SJSA1 (cell line): ENCODE measurements around the gene FCHO1. TPM values are rescaled to one million over a fixed set of nuclear protein-coding genes. Genes with fewer than 3 reads are reported as not detected.

Experiments used
- DNase-seq, 2 experiments: peaks; one replicate each; pipeline ENCODE4 v3.0.0-alpha.2; 2015 to 2020; ENCODE audit warnings: low spot score in 2 of 2, low read depth in 1 of 2
- H3K27ac ChIP-seq: fragments of 250-450 bp; sonication (Bioruptor Pico); 2 replicates; pipeline ENCODE4 v1.5.1; 2020; ENCODE audit warnings: mild to moderate bottlenecking, moderate library complexity
- H3K27me3 ChIP-seq: fragments of 250-450 bp; sonication (Bioruptor Pico); replicated peaks from 2 replicates; pipeline ENCODE4 v1.5.1; 2020; ENCODE audit warnings: mild to moderate bottlenecking, moderate library complexity
- H3K36me3 ChIP-seq: fragments of 250-450 bp; sonication (Bioruptor Pico); 2 replicates; pipeline ENCODE4 v1.5.1; 2020; ENCODE audit warnings: mild to moderate bottlenecking
- H3K4me1 ChIP-seq: fragments of 250-450 bp; sonication (Bioruptor Pico); replicated peaks from 2 replicates; pipeline ENCODE4 v1.6.1; 2021; ENCODE audit warnings: mild to moderate bottlenecking
- H3K4me3 ChIP-seq: fragments of 250-450 bp; sonication (Bioruptor Pico); 2 replicates; pipeline ENCODE4 v1.5.1; 2020; ENCODE audit warnings: mild to moderate bottlenecking
- H3K9me3 ChIP-seq: fragments of 250-450 bp; sonication (Bioruptor Pico); replicated peaks from 2 replicates; pipeline ENCODE4 v1.5.1; 2020; ENCODE audit warnings: mild to moderate bottlenecking
- total RNA-seq: library from RNA; depleted of rRNA; stranded (reverse); fragments of >200 nt; shearing (Covaris generic); gene quantifications from 2 replicates; pipeline ENCODE4 v1.2.3, GENCODE V29; 2014

The FCHO1 gene
- total RNA-seq, 1 experiment from 2014 or later, result 0.63 TPM

GRCh38 chr19:17722655-17723240 lies 28.5 kb upstream of the FCHO1 start:
- Histone ChIP-seq H3K4me1 (peaks cover 29% of the 10 kb centered on the region), H3K4me3 (no peak overlapping the region), H3K27me3 (no peaks in the 10 kb centered on the region), H3K9me3 (no peaks in the 10 kb centered on the region), H3K27ac (no peak overlapping the region), H3K36me3 (peaks cover 66% of the 10 kb centered on the region)
- DNase-seq, result no peak

- Histone ChIP-seq H3K27me3 (no peaks in the 10 kb centered on the region), H3K36me3 (peaks cover 82% of the 10 kb centered on the region), H3K27ac (no peak overlapping the region), H3K4me1 (peaks cover 23% of the 10 kb centered on the region), H3K9me3 (no peaks in the 10 kb centered on the region), H3K4me3 (no peak overlapping the region)
- no peak for DNase-seq
Measured at GRCh38 chr19:17724655-17725054, 26.6 kb upstream of the FCHO1 start.

GRCh38 chr19:17725422-17726078 lies 25.7 kb upstream of the FCHO1 start:
- H3K27ac ChIP-seq, result no peak overlapping the region
- peaks cover 91% of the 10 kb centered on the region for H3K36me3 ChIP-seq
- no peaks in the 10 kb centered on the region for H3K9me3 ChIP-seq
- no peaks in the 10 kb centered on the region for H3K27me3 ChIP-seq
- H3K4me1 ChIP-seq, result peaks cover 17% of the 10 kb centered on the region
- DNase-seq, result no peak
- H3K4me3 ChIP-seq, result no peak overlapping the region

- peaks cover 10% of the 10 kb centered on the region for H3K4me1 ChIP-seq
- DNase-seq, result no peak
- no peak overlapping the region for H3K27ac ChIP-seq
- peaks cover 92% of the 10 kb centered on the region for H3K36me3 ChIP-seq
- no peaks in the 10 kb centered on the region; the same call in 1 of the 2 replicates for H3K9me3 ChIP-seq
- no peaks in the 10 kb centered on the region for H3K27me3 ChIP-seq
- H3K4me3 ChIP-seq, result no peak overlapping the region
Measured at GRCh38 chr19:17726136-17726741, 25.0 kb upstream of the FCHO1 start.

- H3K27ac ChIP-seq, result no peak overlapping the region
- H3K4me3 ChIP-seq, result no peak overlapping the region
- no peaks in the 10 kb centered on the region; the same call in 1 of the 2 replicates for H3K9me3 ChIP-seq
- H3K4me1 ChIP-seq, result peaks cover under 1% of the 10 kb centered on the region; the same call in 1 of the 2 replicates
- peaks cover 92% of the 10 kb centered on the region for H3K36me3 ChIP-seq
- H3K27me3 ChIP-seq, result no peaks in the 10 kb centered on the region
- no peak for DNase-seq
Measured at GRCh38 chr19:17726964-17727773, 24.1 kb upstream of the FCHO1 start.

- H3K27me3 ChIP-seq, result no peaks in the 10 kb centered on the region
- no peak for DNase-seq
- H3K9me3 ChIP-seq, result no peaks in the 10 kb centered on the region; the same call in 1 of the 2 replicates
- H3K27ac ChIP-seq, result no peak overlapping the region
- H3K36me3 ChIP-seq, result peaks cover 94% of the 10 kb centered on the region
- H3K4me1 ChIP-seq, result no peaks in the 10 kb centered on the region
- H3K4me3 ChIP-seq, result no peak overlapping the region
Measured at GRCh38 chr19:17727843-17728242, 23.4 kb upstream of the FCHO1 start.

- Histone ChIP-seq H3K4me3 (no peak overlapping the region), H3K27ac (no peak overlapping the region), H3K9me3 (no peaks in the 10 kb centered on the region; the same call in 1 of the 2 replicates), H3K4me1 (peaks cover 13% of the 10 kb centered on the region), H3K27me3 (no peaks in the 10 kb centered on the region), H3K36me3 (peaks cover 90% of the 10 kb centered on the region)
- no peak for DNase-seq
Measured at GRCh38 chr19:17733127-17733526, 18.1 kb upstream of the FCHO1 start.

GRCh38 chr19:17734146-17734545 lies 17.1 kb upstream of the FCHO1 start:
- Histone ChIP-seq H3K27me3 (no peaks in the 10 kb centered on the region), H3K27ac (no peak overlapping the region), H3K4me1 (peaks cover 14% of the 10 kb centered on the region), H3K36me3 (peaks cover 87% of the 10 kb centered on the region), H3K9me3 (no peaks in the 10 kb centered on the region; the same call in 1 of the 2 replicates), H3K4me3 (no peak overlapping the region)
- DNase-seq, result no peak

GRCh38 chr19:17735410-17735809 lies 15.9 kb upstream of the FCHO1 start:
- no peak for DNase-seq

GRCh38 chr19:17737690-17738153 lies 13.6 kb upstream of the FCHO1 start:
- Histone ChIP-seq H3K36me3 (peaks cover 53% of the 10 kb centered on the region), H3K4me3 (no peak overlapping the region), H3K4me1 (peaks cover 14% of the 10 kb centered on the region), H3K27ac (peak overlapping the region; percentile 65), H3K9me3 (no peaks in the 10 kb centered on the region), H3K27me3 (no peaks in the 10 kb centered on the region)
- DNase-seq, result peak in 1 of 2 experiments; percentile 64

More at GRCh38 chr19:17735410-17735809, 15.9 kb upstream of the FCHO1 start:
- Histone ChIP-seq H3K36me3 (peaks cover 75% of the 10 kb centered on the region), H3K27ac (no peak overlapping the region), H3K9me3 (no peaks in the 10 kb centered on the region; the same call in 1 of the 2 replicates), H3K4me3 (no peak overlapping the region), H3K27me3 (no peaks in the 10 kb centered on the region), H3K4me1 (peaks cover 14% of the 10 kb centered on the region)

GRCh38 chr19:17739121-17739875 lies 12.0 kb upstream of the FCHO1 start:
- DNase-seq, result no peak
- Histone ChIP-seq H3K4me1 (peaks cover 14% of the 10 kb centered on the region), H3K27me3 (no peaks in the 10 kb centered on the region), H3K9me3 (no peaks in the 10 kb centered on the region), H3K27ac (no peak overlapping the region), H3K4me3 (no peak overlapping the region), H3K36me3 (peaks cover 38% of the 10 kb centered on the region)

- DNase-seq, result no peak
- Histone ChIP-seq H3K4me1 (peaks cover 14% of the 10 kb centered on the region), H3K27ac (no peak overlapping the region), H3K9me3 (no peaks in the 10 kb centered on the region), H3K27me3 (no peaks in the 10 kb centered on the region), H3K4me3 (no peak overlapping the region), H3K36me3 (peaks cover 20% of the 10 kb centered on the region)
Measured at GRCh38 chr19:17741456-17741855, 9.8 kb upstream of the FCHO1 start.
